NCI-H82 treated with DMSO at 0.1 percent for 48 hours (cell line): Measurements from ENCODE around the gene CAV2.
"Not testable (repeated sequence)": the region's sequence is repeated elsewhere in the genome, so short reads cannot be mapped to it uniquely, and the experiment has no call there.

ENCODE experiments used
- DNase-seq: peaks from one replicate; lab custom pipeline; 2025; ENCODE audit not compliant: unreplicated experiment; lab: John Stamatoyannopoulos, UW

The CAV2 gene, protein sequence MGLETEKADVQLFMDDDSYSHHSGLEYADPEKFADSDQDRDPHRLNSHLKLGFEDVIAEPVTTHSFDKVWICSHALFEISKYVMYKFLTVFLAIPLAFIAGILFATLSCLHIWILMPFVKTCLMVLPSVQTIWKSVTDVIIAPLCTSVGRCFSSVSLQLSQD

GRCh38 chr7:116499168-116500077, at the start of gene CAV2:
CAV2 (plus strand) TSS chr7:116499738; CDS start chr7:116499782, 44 bp downstream.
- no peak for DNase-seq

GRCh38 chr7:116449950-116450349, 49.6 kb upstream of the CAV2 start:
- DNase-seq = no peak

DNA sequence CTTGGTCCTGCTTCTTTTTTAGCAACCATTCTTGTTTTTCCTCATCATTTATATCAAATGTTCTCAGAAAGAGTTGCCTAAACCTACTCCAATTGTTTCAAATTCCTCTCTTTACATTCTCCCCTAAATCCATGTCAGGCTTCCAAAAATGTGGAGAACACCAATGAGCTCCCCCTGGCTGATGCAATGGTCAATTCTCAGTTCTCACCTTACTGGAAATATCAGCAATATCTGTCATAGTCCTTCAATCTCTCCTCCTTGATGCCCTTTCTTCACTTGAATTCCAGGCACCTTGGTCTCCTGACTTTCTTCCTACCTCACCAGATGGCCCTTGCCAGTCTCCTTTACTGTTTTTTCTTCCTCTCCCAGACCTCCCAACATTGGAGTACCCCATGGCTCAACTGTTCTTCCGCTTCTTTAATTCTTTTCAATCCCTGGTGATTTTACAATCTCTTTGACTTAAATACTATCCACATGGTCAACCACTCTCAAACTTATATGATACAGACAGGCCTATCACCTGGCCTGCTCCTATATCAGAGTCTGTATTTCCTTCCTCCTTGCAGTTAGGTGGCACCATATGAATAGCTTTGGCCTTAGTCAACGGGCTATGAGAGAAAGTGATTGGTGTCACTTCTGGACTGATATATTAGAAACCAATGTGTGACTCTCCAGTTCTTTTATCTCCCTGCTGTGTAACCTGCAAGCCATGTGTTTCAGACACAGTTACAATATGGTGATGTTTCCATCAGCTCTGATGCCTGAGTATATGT, 47.4 kb upstream of the CAV2 start:
- DNase-seq = no peak

GRCh38 chr7:116454377-116454776, 45.2 kb upstream of the CAV2 start:
- DNase-seq = no peak

- no peak for DNase-seq
These were observed 44.5 kb upstream of the CAV2 start for GRCh38 chr7:116455009-116455408.

DNA sequence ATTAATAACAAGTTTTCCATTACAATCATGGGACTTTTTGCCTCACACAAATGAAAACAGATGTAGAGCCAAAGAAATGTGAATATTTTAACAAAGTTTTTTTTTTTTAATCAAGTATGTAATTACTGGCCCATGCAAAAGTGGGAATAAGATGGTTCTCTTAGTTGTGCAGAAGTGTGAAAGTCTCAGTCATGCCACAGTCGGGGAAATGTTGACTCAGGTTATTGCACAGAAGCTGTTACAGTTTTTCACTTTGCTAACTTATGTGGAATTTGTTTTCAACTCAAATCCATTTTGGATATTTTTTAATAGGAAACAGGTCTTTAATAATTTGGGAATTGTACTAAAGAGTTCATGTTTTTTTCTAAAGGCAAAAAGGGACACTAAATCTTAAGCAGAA, 44.0 kb upstream of the CAV2 start:
- no peak for DNase-seq

DNA sequence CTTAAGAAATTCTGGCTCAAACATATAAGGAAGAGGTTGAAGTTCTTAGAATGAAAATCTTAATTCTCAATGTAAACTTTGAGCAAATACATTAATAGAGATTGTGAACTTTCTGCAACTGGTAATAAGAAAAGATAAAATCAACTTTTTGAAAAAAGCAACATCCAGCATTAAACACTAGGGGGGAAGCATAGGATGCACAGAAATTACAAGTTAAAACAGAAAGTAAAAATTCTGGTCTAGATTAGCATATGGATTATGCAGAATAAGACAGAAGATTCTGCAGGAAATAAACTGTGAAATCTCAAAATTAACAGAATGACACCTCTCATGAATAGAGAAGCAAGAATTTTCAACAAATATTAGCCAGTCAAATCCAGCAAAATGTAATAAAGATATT, 38.0 kb upstream of the CAV2 start:
- DNase-seq = no peak

GRCh38 chr7:116463956-116464355, 35.6 kb upstream of the CAV2 start:
- no peak for DNase-seq

DNA sequence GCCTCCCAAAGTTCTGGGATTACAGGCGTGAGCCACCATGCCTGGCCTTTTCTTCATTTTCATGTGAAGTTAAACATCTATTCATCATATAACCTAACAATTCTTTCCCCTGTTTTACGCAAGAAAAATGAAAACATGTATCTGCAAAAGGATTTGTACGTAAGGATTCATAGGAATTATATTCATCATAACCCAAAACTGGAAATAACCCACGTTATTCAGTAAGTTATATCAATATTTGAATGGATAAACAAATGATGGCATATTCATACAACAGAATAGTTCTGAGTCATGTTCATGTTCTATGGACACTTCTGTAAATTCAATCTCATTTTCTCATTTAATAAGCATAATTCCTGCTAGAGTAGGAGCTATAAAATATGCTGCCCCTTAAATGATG, 35.2 kb upstream of the CAV2 start:
- DNase-seq = no peak

GRCh38 chr7:116465125-116465524, 34.4 kb upstream of the CAV2 start:
- no peak for DNase-seq

- DNase-seq = no peak
These were observed 31.0 kb upstream of the CAV2 start for GRCh38 chr7:116468534-116468933.

GRCh38 chr7:116477625-116478024, 21.9 kb upstream of the CAV2 start:
- no peak for DNase-seq

DNA sequence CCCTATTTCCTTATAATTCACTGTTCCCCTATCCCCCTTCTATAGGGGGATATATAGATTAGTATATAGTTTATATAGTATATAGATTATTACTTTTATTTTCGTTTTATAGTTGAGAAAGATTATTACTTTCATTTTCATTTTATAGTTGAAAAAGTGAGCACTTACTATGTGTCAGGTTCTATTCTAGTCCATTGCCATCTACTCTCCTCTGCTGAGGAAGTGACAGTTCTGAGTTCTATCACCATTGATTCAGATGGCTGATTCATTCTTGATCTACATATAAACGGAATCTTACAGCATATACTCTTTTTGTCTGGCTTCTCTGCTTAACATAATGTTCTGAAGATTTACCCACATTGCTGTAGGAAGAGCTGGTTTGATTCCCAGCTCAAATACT, 20.7 kb upstream of the CAV2 start:
- no peak for DNase-seq

DNA sequence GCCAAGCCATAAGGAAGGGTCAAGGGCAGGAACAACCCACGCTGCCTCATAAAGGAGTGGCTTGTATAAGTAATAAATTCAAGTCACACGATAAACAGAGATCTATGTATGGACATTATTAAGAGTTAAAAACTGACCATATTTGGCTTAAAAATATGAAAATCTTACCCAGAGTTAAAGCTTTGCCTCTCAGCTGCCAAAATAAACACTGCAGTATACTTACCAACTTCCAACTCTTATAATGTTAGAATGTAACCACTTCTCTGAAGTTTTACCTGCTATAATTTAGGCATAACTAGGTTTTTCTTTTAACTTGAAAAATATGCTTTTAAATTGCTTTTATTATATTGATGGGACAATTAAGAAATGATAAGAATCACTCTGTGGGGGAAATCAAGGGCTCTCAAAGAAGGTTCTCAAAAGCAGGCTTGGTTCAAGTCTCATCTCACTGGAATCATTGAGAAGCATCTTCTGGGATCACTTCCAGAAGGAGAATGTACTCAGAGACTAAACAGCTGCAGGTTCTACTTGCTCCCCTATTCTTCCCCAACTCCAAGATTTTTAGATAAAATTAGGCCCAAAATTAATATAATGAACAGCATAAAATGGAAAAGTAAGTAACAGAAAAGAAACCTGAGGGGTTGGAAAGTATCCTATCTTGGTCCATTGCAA, 16.1 kb upstream of the CAV2 start:
- DNase-seq = no peak

DNA sequence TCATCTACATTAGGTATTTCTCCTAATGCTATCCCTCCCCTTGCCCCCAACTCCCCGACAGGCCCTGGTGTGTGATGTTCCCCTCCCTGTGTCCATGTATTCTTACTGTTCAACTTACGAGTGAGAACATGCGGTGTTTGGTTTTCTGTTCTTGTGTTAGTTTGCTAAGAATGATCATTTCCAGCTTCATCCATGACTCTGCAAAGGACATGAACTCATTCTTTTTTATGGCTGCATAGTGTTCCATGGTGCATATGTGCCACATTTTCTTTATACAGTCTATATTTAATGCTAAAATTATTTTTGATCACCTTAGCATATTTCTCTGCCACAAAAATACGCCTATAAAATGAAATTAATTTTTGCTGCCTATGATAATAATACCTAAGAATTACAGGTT, 15.1 kb upstream of the CAV2 start:
- DNase-seq = not testable (repeated sequence)

- no peak for DNase-seq
These were observed 11.5 kb upstream of the CAV2 start for GRCh38 chr7:116487907-116488521.

GRCh38 chr7:116490351-116490750, 9.2 kb upstream of the CAV2 start:
- no peak for DNase-seq

- no peak for DNase-seq
These were observed 7.5 kb upstream of the CAV2 start for GRCh38 chr7:116491887-116492653.

DNA sequence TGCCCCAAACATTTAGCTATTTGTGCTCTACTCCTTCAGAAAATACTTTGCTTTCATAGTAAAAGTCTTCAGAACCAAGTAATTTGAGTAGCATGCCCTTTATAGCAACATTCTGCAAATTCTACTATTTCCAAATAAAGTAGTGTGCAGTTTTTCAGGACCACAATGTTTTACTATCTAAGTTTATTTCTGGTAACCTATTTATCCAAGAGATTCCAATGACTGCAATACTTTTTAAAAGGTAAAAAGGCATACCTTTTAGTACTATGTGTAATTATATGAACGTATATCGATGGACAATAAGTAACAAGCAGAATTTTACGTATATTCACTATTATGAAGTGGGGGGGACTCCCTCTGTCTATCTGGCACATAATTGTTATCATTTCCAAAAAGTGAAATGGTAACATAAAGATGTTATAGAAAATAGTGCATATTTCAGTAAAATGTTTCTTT, 6.9 kb upstream of the CAV2 start:
- DNase-seq = no peak

GRCh38 chr7:116493449-116493848, 6.1 kb upstream of the CAV2 start:
- no peak for DNase-seq
